Liver (tissue), 9 donors: ENCODE results near the gene AQP9. TPM values are rescaled to one million over a fixed set of nuclear protein-coding genes. Genes with fewer than 3 reads are reported as not detected.

Source experiments
- DNase-seq: peaks from one replicate; pipeline ENCODE4 v3.0.0-alpha.2; 2017; ENCODE audit warnings: low spot score
- H3K27ac ChIP-seq, 2 donors: one replicate each; pipeline ENCODE4 v1.7.0; 2013; ENCODE audit warnings: inconsistent platforms in 2 of 2, low read length in 2 of 2, control low read depth in 1 of 2, low read depth in 1 of 2, mild to moderate bottlenecking in 1 of 2
- H3K27me3 ChIP-seq, 4 donors: one replicate each; pipeline versions ENCODE4 v1.6.1 to v1.7.0; 2013; ENCODE audit warnings: low read length in 3 of 4, inconsistent platforms in 1 of 4, mild to moderate bottlenecking in 1 of 4, moderate library complexity in 1 of 4; ENCODE audit not compliant: control insufficient read depth in 4 of 4, insufficient read depth in 4 of 4
- H3K36me3 ChIP-seq, 4 donors: one replicate each; pipeline versions ENCODE4 v1.6.1 to v1.7.0; 2013; ENCODE audit warnings: low read length in 3 of 4, mild to moderate bottlenecking in 3 of 4, low read depth in 1 of 4, moderate library complexity in 1 of 4; ENCODE audit not compliant: control insufficient read depth in 4 of 4, insufficient read depth in 3 of 4
- H3K4me1 ChIP-seq, 4 donors: one replicate each; pipeline versions ENCODE4 v1.6.1 to v1.7.0; 2013; ENCODE audit warnings: low read length in 3 of 4, mild to moderate bottlenecking in 3 of 4, moderate library complexity in 1 of 4; ENCODE audit not compliant: control insufficient read depth in 4 of 4, insufficient read depth in 4 of 4
- H3K4me3 ChIP-seq, 3 donors: one replicate each; pipeline versions ENCODE4 v1.6.1 to v1.7.0; 2013; ENCODE audit warnings: low read length in 3 of 3, control low read depth in 1 of 3, low read depth in 1 of 3, mild to moderate bottlenecking in 1 of 3
- H3K9ac ChIP-seq, 2 donors: one replicate each; pipeline ENCODE4 v1.7.0; 2013; ENCODE audit warnings: low read length in 2 of 2, mild to moderate bottlenecking in 2 of 2, moderate library complexity in 2 of 2, control low read depth in 1 of 2, low read depth in 1 of 2
- H3K9me3 ChIP-seq, 4 donors: one replicate each; pipeline versions ENCODE4 v1.6.1 to v1.7.0; 2013; ENCODE audit warnings: low read length in 3 of 4; ENCODE audit not compliant: control insufficient read depth in 4 of 4
- FOXA1 ChIP-seq: IDR thresholded peaks from 2 replicates; pipeline ENCODE4 v1.6.1; 2016; ENCODE audit warnings: antibody characterized with exemption
- GABPA ChIP-seq, 2 donors: IDR thresholded peaks in 1 of 2; conservative IDR thresholded peaks in 1 of 2; 2 replicates each; pipeline ENCODE4 v1.6.1; 2016; ENCODE audit warnings: antibody characterized with exemption in 2 of 2, mild to moderate bottlenecking in 1 of 2, moderate library complexity in 1 of 2
- HNF4A ChIP-seq, 2 donors: conservative IDR thresholded peaks; 2 replicates each; pipeline ENCODE4 v1.6.1; 2016; ENCODE audit warnings: antibody characterized with exemption in 2 of 2, mild to moderate bottlenecking in 2 of 2
- JUND ChIP-seq, 2 donors: IDR thresholded peaks; 2 replicates each; pipeline ENCODE4 v1.6.1; 2016; ENCODE audit warnings: antibody characterized with exemption in 2 of 2
- NR2F2 ChIP-seq: IDR thresholded peaks from 2 replicates; pipeline ENCODE4 v1.6.1; 2016; ENCODE audit warnings: antibody characterized with exemption
- RAD21 ChIP-seq, 2 donors: IDR thresholded peaks; 2 replicates each; pipeline ENCODE4 v1.6.1; 2016; ENCODE audit warnings: antibody characterized with exemption in 2 of 2, mild to moderate bottlenecking in 2 of 2
- RXRA ChIP-seq, 2 donors: IDR thresholded peaks; 2 replicates each; pipeline ENCODE4 v1.6.1; 2017 to 2018; ENCODE audit warnings: antibody characterized with exemption in 2 of 2, mild to moderate bottlenecking in 1 of 2
- SP1 ChIP-seq: IDR thresholded peaks from 2 replicates; pipeline ENCODE4 v1.6.1; 2018; ENCODE audit warnings: antibody characterized with exemption, mild to moderate bottlenecking
- YY1 ChIP-seq: IDR thresholded peaks from 2 replicates; pipeline ENCODE4 v1.6.1; 2016; ENCODE audit warnings: antibody characterized with exemption, mild to moderate bottlenecking
- WGBS: extraction: QIAGEN DNeasy Blood & Tissue Kit; methylation state at CpG from one replicate; pipeline ENCODE4 v1.1.7; 2013; 5-methylcytosine and 5-hydroxymethylcytosine counted together
- polyA plus RNA-seq, 2 donors: library from polyadenylated mRNA; stranded (reverse) in 1 of 2; unstranded in 1 of 2; fragments of 200-250 nt in 1 of 2; fragments of >200 nt in 1 of 2; fragmentation: Nextera tagmentation in 1 of 2; extraction: Ambion mirVana in 1 of 2; gene quantifications; one replicate each; pipeline versions ENCODE4 v1.2.1 to v1.2.3, GENCODE V29; 2013 to 2015
- total RNA-seq, 2 donors: library from RNA; depleted of rRNA; stranded (reverse); fragments of >200 nt; gene quantifications; one replicate each; pipeline ENCODE4 v1.2.3, GENCODE V29; 2014
- TF ChIP-seq, protein P1 (sequence below): IDR thresholded peaks from 2 replicates; pipeline ENCODE4 v1.6.1; 2016; ENCODE audit warnings: antibody characterized with exemption, mild to moderate bottlenecking
- TF ChIP-seq, protein P2 (sequence below): IDR thresholded peaks from 2 replicates; pipeline ENCODE4 v1.6.1; 2016; ENCODE audit warnings: antibody characterized with exemption
- TF ChIP-seq, protein P3 (sequence below): fragments of 150-350 bp; IDR thresholded peaks from 2 replicates; pipeline ENCODE4 v1.5.1; 2017; ENCODE audit warnings: improper control_type of control experiment, low read depth, low read length; ENCODE audit not compliant: missing input control
- donor health status: healthy.
- donor health status: healthy.
- donor health status: healthy.
- donor health status: healthy.
- donor health status: healthy.

Gene AQP9
- total and polyA plus RNA-seq, 4 donors = 1.4 to 111 (median 86.6) TPM

DNA sequence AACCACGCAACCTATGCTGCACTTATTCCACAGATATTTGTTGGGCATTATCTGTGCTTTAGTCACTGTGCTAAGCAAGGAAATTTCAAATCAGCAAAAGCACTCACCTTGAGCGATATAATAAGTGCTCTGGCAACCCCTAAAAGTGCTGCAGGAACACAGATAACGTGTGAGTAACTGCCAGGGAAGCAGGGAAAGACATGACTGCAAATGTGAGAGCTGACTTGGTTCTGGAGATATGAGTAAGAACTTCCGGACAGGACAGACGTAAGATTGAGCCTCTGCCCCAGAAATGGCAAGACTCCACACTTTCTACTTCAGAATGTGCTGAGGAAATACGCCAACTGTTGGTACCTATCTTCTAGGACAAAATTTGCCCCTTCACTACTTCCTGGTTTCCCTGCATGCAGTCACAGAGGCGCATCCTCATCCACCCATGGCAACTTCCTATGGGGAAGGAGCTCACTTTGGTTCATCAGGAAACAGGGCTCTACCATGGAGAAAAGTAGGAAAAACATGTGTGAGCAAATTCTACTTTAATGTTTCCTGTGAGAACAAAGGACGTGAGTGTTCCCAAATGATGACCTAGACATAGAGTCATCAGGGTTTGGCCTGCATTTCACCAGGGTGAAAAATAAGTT lies 41.7 kb downstream of the AQP9 start (continued):
- TF ChIP-seq HNF4A (conservative IDR thresholded peaks at IDR 0.05) (no peak), NR2F2 (no peak), YY1 (no peak), SP1 (no peak)
- TF ChIP-seq, protein P1, sequence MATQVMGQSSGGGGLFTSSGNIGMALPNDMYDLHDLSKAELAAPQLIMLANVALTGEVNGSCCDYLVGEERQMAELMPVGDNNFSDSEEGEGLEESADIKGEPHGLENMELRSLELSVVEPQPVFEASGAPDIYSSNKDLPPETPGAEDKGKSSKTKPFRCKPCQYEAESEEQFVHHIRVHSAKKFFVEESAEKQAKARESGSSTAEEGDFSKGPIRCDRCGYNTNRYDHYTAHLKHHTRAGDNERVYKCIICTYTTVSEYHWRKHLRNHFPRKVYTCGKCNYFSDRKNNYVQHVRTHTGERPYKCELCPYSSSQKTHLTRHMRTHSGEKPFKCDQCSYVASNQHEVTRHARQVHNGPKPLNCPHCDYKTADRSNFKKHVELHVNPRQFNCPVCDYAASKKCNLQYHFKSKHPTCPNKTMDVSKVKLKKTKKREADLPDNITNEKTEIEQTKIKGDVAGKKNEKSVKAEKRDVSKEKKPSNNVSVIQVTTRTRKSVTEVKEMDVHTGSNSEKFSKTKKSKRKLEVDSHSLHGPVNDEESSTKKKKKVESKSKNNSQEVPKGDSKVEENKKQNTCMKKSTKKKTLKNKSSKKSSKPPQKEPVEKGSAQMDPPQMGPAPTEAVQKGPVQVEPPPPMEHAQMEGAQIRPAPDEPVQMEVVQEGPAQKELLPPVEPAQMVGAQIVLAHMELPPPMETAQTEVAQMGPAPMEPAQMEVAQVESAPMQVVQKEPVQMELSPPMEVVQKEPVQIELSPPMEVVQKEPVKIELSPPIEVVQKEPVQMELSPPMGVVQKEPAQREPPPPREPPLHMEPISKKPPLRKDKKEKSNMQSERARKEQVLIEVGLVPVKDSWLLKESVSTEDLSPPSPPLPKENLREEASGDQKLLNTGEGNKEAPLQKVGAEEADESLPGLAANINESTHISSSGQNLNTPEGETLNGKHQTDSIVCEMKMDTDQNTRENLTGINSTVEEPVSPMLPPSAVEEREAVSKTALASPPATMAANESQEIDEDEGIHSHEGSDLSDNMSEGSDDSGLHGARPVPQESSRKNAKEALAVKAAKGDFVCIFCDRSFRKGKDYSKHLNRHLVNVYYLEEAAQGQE = no peak
- TF ChIP-seq, protein P2, sequence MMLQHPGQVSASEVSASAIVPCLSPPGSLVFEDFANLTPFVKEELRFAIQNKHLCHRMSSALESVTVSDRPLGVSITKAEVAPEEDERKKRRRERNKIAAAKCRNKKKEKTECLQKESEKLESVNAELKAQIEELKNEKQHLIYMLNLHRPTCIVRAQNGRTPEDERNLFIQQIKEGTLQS = no peak

DNA sequence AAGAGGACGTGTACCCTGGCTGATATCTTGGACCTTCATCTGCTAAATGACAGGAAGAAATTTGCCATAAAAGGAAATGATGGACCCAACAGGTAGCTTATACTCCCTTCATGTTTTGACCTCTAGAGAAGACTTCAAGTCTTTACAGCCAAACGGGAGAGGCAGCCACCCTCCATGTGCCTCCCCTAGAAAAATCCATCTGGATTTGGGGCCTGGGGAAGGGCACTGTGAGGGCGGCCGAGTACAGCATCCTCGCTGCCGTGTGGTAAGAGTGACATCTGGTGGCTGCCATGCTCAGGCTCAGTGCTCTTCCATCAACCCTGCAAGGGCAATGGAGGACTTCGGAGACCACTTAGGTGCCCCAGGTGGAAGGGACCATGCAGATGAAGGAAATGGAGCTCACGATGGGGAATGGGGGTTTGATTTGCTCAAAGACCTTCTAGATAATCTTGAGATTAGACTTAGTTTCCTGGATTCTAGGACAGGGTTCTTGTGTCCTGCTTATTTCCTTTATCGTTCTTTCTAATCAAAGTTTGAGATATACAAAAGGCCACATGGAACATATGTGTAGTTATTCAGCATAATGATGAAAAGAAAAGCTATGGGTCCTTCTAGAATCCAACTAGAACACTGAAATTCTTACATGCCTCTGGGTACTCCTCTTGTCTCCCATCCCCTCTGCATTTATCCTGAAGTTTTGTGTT lies 44.4 kb downstream of the AQP9 start:
- TF ChIP-seq SP1 = no peak
- TF ChIP-seq, protein P3, sequence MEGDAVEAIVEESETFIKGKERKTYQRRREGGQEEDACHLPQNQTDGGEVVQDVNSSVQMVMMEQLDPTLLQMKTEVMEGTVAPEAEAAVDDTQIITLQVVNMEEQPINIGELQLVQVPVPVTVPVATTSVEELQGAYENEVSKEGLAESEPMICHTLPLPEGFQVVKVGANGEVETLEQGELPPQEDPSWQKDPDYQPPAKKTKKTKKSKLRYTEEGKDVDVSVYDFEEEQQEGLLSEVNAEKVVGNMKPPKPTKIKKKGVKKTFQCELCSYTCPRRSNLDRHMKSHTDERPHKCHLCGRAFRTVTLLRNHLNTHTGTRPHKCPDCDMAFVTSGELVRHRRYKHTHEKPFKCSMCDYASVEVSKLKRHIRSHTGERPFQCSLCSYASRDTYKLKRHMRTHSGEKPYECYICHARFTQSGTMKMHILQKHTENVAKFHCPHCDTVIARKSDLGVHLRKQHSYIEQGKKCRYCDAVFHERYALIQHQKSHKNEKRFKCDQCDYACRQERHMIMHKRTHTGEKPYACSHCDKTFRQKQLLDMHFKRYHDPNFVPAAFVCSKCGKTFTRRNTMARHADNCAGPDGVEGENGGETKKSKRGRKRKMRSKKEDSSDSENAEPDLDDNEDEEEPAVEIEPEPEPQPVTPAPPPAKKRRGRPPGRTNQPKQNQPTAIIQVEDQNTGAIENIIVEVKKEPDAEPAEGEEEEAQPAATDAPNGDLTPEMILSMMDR = peak; percentile 63
- no peak for TF ChIP-seq JUND (IDR thresholded peaks at IDR 0.05)
- no peak for TF ChIP-seq RXRA (IDR thresholded peaks at IDR 0.05)
- TF ChIP-seq NR2F2 = no peak
- no peak for TF ChIP-seq YY1
- no peak for TF ChIP-seq FOXA1
- TF ChIP-seq RAD21 (IDR thresholded peaks at IDR 0.05) = peak; percentile 91 to 93
- TF ChIP-seq, protein P2 = no peak
- H3K4me1 ChIP-seq = no peaks in the 10 kb centered on the region
- H3K27me3 ChIP-seq = no peaks in the 10 kb centered on the region
- H3K9me3 ChIP-seq = no peaks in the 10 kb centered on the region
- H3K36me3 ChIP-seq = peaks cover 2 to 44% (median 23%) of the 10 kb centered on the region in 4 donors
- no peak overlapping the region for H3K9ac ChIP-seq
- DNase-seq = peak; percentile 46
- no peak overlapping the region for H3K27ac ChIP-seq
- H3K4me3 ChIP-seq = no peak overlapping the region
- WGBS = 32% methylated on average over 9 of the region's 9 CpGs

DNA sequence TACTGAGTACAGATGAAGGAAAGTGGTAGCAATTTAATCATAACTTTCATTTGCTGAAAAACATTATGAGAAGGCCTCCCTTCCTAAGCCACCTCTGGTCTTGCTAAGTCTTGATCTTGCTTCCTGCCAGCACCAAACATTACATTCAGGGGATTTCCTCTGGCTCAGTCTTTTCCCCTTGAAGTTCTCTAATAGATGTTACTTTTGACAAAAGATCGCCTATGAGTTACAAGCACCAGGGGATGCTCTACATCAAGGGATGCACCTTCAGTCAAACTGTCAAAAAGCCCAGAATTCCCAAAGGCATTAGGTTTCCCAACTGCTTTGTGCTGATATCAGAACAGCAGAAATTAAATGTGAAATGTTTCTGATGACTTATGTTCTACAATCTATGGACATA lies 47.3 kb downstream of the AQP9 start:
- WGBS = 74% methylated on average over 1 of the region's 1 CpG
- Histone ChIP-seq H3K36me3 (peaks cover 0 to 17% (median 7%) of the 10 kb centered on the region in 4 donors), H3K27ac (no peak overlapping the region), H3K9me3 (no peaks in the 10 kb centered on the region), H3K4me1 (no peaks in the 10 kb centered on the region), H3K4me3 (no peak overlapping the region), H3K9ac (no peak overlapping the region), H3K27me3 (no peaks in the 10 kb centered on the region)
- no peak for TF ChIP-seq NR2F2
- no peak for TF ChIP-seq JUND (IDR thresholded peaks at IDR 0.05)
- TF ChIP-seq, protein P3 = no peak
- TF ChIP-seq, protein P2 = no peak
- TF ChIP-seq GABPA (IDR thresholded peaks at IDR 0.05 in 1 of 2, conservative IDR thresholded peaks at IDR 0.05 in 1 of 2) = no peak
- no peak for TF ChIP-seq HNF4A (conservative IDR thresholded peaks at IDR 0.05)
- TF ChIP-seq, protein P1 = no peak
- DNase-seq = no peak
